ENCODE measurements around the gene FCN2.

- TF ChIP-seq POLR2A (IDR thresholded peaks at IDR 0.05) (peak in 1 of 2 donors; percentile 8), CTCF (IDR thresholded peaks at IDR 0.05) (no peak)
Observed at GRCh38 chr9:134895908-134896833, 15.6 kb downstream of the FCN2 start.
